ENCODE data around the gene MRLN.
"Not testable (repeated sequence)": the region's sequence is repeated elsewhere in the genome, so short reads cannot be mapped to it uniquely, and the experiment has no call there.

Gene MRLN

GRCh38 chr10:59741583-59741982, 11.7 kb downstream of the MRLN start:
- no peak for DNase-seq (ENCODE audit: low read depth)
- no peak overlapping the region for H3K4me3 ChIP-seq (ENCODE audit: low read length)
- TF ChIP-seq, protein P1, sequence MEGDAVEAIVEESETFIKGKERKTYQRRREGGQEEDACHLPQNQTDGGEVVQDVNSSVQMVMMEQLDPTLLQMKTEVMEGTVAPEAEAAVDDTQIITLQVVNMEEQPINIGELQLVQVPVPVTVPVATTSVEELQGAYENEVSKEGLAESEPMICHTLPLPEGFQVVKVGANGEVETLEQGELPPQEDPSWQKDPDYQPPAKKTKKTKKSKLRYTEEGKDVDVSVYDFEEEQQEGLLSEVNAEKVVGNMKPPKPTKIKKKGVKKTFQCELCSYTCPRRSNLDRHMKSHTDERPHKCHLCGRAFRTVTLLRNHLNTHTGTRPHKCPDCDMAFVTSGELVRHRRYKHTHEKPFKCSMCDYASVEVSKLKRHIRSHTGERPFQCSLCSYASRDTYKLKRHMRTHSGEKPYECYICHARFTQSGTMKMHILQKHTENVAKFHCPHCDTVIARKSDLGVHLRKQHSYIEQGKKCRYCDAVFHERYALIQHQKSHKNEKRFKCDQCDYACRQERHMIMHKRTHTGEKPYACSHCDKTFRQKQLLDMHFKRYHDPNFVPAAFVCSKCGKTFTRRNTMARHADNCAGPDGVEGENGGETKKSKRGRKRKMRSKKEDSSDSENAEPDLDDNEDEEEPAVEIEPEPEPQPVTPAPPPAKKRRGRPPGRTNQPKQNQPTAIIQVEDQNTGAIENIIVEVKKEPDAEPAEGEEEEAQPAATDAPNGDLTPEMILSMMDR (conservative IDR thresholded peaks at IDR 0.05; ENCODE audit: low read length), result no peak

GRCh38 chr10:59741048-59741447, 12.2 kb downstream of the MRLN start:
- H3K4me3 ChIP-seq (ENCODE audit: low read length), result no peak overlapping the region
- TF ChIP-seq, protein P1 (conservative IDR thresholded peaks at IDR 0.05; ENCODE audit: low read length), result no peak
- DNase-seq (ENCODE audit: low read depth), result no peak

GRCh38 chr10:59736749-59737148, 16.5 kb downstream of the MRLN start:
- TF ChIP-seq, protein P1 (conservative IDR thresholded peaks at IDR 0.05; ENCODE audit: low read length), result no peak
- H3K4me3 ChIP-seq (ENCODE audit: low read length), result no peak overlapping the region
- DNase-seq (ENCODE audit: low read depth), result no peak

DNA sequence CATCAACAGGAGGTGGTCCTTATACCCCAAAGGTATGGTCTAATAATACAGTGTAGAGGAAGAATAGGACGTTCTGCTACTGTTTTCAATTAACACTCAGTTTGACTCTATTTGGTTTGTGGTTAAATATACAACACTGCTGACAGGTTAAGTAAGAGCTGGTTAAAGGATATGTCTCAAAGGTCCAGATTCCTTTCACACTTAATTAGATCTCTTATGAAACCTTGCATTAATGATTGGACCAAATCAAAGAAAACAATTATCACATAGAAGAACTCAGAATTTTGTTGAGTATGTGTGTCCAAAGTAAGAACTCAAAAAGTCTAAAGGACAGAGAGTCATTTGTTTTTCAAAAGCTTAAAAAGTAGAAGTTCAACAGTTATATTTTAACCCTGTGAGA, 18.0 kb downstream of the MRLN start:
- DNase-seq (ENCODE audit: low read depth), result no peak
- no peak overlapping the region for H3K4me3 ChIP-seq (ENCODE audit: low read length)
- TF ChIP-seq, protein P1 (conservative IDR thresholded peaks at IDR 0.05; ENCODE audit: low read length), result no peak

GRCh38 chr10:59734014-59734462, 19.2 kb downstream of the MRLN start:
- DNase-seq (ENCODE audit: low read depth), result no peak
- no peak overlapping the region for H3K4me3 ChIP-seq (ENCODE audit: low read length)
- TF ChIP-seq, protein P1 (conservative IDR thresholded peaks at IDR 0.05; ENCODE audit: low read length), result no peak

DNA sequence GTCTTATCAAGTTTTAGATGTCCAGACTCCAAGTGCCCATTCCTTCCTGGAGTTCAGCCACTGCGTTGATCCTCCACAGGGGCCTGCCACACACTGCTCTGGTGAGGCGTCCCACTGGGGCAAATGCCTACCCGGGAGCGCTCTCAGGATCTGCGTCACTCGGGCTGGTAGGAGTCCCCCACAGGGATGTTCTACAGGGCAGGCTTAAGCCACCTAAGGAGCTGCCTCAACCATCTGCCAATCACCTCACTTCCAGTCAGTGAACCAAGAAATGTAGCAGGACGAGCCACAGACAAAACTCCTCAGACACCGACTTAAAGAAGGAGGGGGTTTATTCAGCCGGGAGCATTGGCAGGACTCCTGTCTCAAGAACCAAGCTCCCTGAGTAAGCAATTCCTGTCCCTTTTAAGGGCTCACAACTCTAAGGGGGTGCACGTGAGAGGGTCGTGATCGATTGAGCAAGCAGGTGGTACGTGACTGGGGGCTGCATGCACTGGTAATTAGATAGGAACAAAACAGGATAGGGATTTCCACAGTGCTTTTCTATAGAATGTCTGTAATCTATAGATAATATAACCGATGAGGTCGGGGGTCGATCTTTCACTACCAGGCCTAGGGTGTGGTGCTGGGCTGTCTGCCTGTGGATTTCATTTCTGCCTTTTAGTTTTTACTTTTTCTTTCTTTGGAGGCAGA, 19.8 kb downstream of the MRLN start:
- H3K4me3 ChIP-seq (ENCODE audit: low read length); DNase-seq (ENCODE audit: low read depth): not testable (repeated sequence)

GRCh38 chr10:59732849-59733248, 20.4 kb downstream of the MRLN start:
- not testable (repeated sequence) for H3K4me3 ChIP-seq (ENCODE audit: low read length); DNase-seq (ENCODE audit: low read depth)

DNA sequence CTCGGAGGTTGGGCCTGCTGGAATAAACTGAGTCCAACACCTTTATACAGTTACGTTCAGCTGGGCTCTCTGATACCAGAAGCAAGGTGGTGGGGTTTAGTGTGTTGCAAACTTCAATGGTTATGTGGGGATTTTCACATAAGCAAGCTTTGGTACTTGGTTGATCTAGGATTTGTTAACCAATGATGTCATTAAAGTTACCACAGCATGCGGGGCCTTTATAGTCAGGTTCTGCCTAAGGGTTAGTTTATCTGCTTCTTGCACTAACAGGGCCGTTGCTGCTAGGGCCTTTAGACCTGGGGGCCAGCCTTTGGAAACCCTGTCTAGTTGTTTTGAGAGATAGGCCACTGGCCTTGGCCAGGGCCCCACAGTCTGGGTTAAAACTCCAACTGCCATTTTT, 24.1 kb downstream of the MRLN start:
- H3K4me3 ChIP-seq (ENCODE audit: low read length); DNase-seq (ENCODE audit: low read depth): not testable (repeated sequence)
